ENCODE data around the gene HAND2. TPM values are rescaled to one million over a fixed set of nuclear protein-coding genes. Genes with fewer than 3 reads are reported as not detected.

The HAND2 gene
- total RNA-seq, 4 donors from 2014 or later, result 0.31 to 3.8 (median 1.8) TPM

- H3K36me3 ChIP-seq, result no peaks in the 10 kb centered on the region
- peaks cover 10 to 100% (median 35%) of the 10 kb centered on the region in 4 donors for H3K27me3 ChIP-seq
- intact Hi-C loops (cut with DNase I), result no loop called here
- peaks cover 0 to 11% (median 0%) of the 10 kb centered on the region in 3 donors for H3K9me3 ChIP-seq
- H3K27ac ChIP-seq, result no peak overlapping the region
- no peak overlapping the region for H3K4me3 ChIP-seq
- peaks cover under 1 to 20% (median 2%) of the 10 kb centered on the region in 3 donors for H3K4me1 ChIP-seq
- no peak for TF ChIP-seq CTCF (IDR thresholded peaks at IDR 0.05)
- TF ChIP-seq POLR2A (IDR thresholded peaks at IDR 0.05), result no peak
- DNase-seq, result no peak
- 45 to 51% methylated on average over 2 to 3 of the region's 3 CpGs for WGBS, 2 donors
Measured at GRCh38 chr4:173511787-173512361, 18.2 kb downstream of the HAND2 start.

- peak overlapping the region; percentile 9 to 61 (median 40) for H3K4me3 ChIP-seq
- WGBS, 2 donors, result 28 to 37% methylated on average over 16 to 36 of the region's 72 CpGs
- H3K27me3 ChIP-seq, result peaks cover 4 to 100% (median 22%) of the 10 kb centered on the region in 4 donors
- peaks cover 0 to 11% (median 0%) of the 10 kb centered on the region in 3 donors for H3K9me3 ChIP-seq
- DNase-seq, result no peak
- H3K36me3 ChIP-seq, result no peaks in the 10 kb centered on the region
- H3K4me1 ChIP-seq, result peaks cover 0 to 26% (median 6%) of the 10 kb centered on the region in 3 donors
- intact Hi-C loops (cut with DNase I), result loop anchor here (10.0 kb wide), 1 partner anchor 195 kb away; no protein-coding TSS in a partner anchor
- no peak for TF ChIP-seq CTCF (IDR thresholded peaks at IDR 0.05)
- TF ChIP-seq POLR2A (IDR thresholded peaks at IDR 0.05), result no peak
- H3K27ac ChIP-seq, result peak overlapping the region in 1 of 4 donors; percentile 1
Measured at GRCh38 chr4:173509036-173510001, 20.7 kb downstream of the HAND2 start.

GRCh38 chr4:173508386-173509035, 21.5 kb downstream of the HAND2 start:
- peak overlapping the region in 2 of 4 donors; percentile 47 to 61 for H3K4me3 ChIP-seq
- H3K27ac ChIP-seq, result no peak overlapping the region
- H3K9me3 ChIP-seq, result peaks cover 0 to 11% (median 0%) of the 10 kb centered on the region in 3 donors
- H3K27me3 ChIP-seq, result peaks cover 4 to 100% (median 24%) of the 10 kb centered on the region in 4 donors
- TF ChIP-seq POLR2A (IDR thresholded peaks at IDR 0.05), result no peak
- no peak for TF ChIP-seq CTCF (IDR thresholded peaks at IDR 0.05)
- no peaks in the 10 kb centered on the region for H3K36me3 ChIP-seq
- DNase-seq, result no peak
- peaks cover 0 to 26% (median 6%) of the 10 kb centered on the region in 3 donors for H3K4me1 ChIP-seq
- 53 to 54% methylated on average over 7 to 14 of the region's 34 CpGs for WGBS, 2 donors
- intact Hi-C loops (cut with DNase I), result loop anchor here (10.0 kb wide), 1 partner anchor 194 kb away; no protein-coding TSS in a partner anchor

GRCh38 chr4:173507471-173508385, 22.3 kb downstream of the HAND2 start:
- H3K36me3 ChIP-seq, result no peaks in the 10 kb centered on the region
- 57 to 61% methylated on average over 23 to 24 of the region's 27 CpGs for WGBS, 2 donors
- no peak overlapping the region for H3K27ac ChIP-seq
- peaks cover 0 to 26% (median 6%) of the 10 kb centered on the region in 3 donors for H3K4me1 ChIP-seq
- no peak for TF ChIP-seq POLR2A (IDR thresholded peaks at IDR 0.05)
- no peak for TF ChIP-seq CTCF (IDR thresholded peaks at IDR 0.05)
- no peak overlapping the region for H3K4me3 ChIP-seq
- peaks cover 4 to 100% (median 27%) of the 10 kb centered on the region in 4 donors for H3K27me3 ChIP-seq
- DNase-seq, result no peak
- peaks cover 0 to 11% (median 0%) of the 10 kb centered on the region in 3 donors for H3K9me3 ChIP-seq
- intact Hi-C loops (cut with DNase I), result loop anchor here (10.0 kb wide), 1 partner anchor 193 kb away; no protein-coding TSS in a partner anchor
